CD4-positive, alpha-beta T cell (primary cell): ENCODE results near the gene RBM15. TPM values are rescaled to one million over a fixed set of nuclear protein-coding genes. Genes with fewer than 3 reads are reported as not detected.

Experiments used
- ATAC-seq: fragments of 200-7000 bp; cut with Tn5 transposase; one replicate; pipeline ENCODE4 v1.10.0; 2022; ENCODE audit warnings: mild to moderate bottlenecking; ENCODE audit not compliant: poor library complexity
- CTCF ChIA-PET: fragments of 350-600 bp; sonication (Branson Sonifier 250); formaldehyde crosslinking; loops from one replicate; lab custom pipeline; 2021; ENCODE audit warnings: antibody characterized with exemption, inconsistent platforms; lab: Charles Lee
- POLR2A ChIA-PET: fragments of 350-600 bp; sonication (Branson Sonifier 250); formaldehyde crosslinking; loops from one replicate; lab custom pipeline; 2021; ENCODE audit warnings: antibody characterized with exemption, inconsistent platforms; lab: Charles Lee
- DNase-seq, 14 experiments: peaks; one replicate each; pipeline ENCODE4 v3.0.0-alpha.2; 2013 to 2020; ENCODE audit warnings: mixed read lengths in 2 of 14
- H3K27ac ChIP-seq, 2 donors: one replicate each; pipeline versions ENCODE4 v1.5.1 to v1.7.0; 2013; ENCODE audit warnings: low read length in 2 of 2, low read depth in 1 of 2, mild to moderate bottlenecking in 1 of 2
- H3K27me3 ChIP-seq, 2 experiments: 1 replicate in 1 of 2; 2 replicates in 1 of 2; pipeline versions ENCODE4 v1.6.1 to v1.7.0; 2013; ENCODE audit warnings: low read length in 2 of 2, control low read depth in 1 of 2, mild to moderate bottlenecking in 1 of 2, moderate library complexity in 1 of 2; ENCODE audit not compliant: insufficient read depth in 2 of 2, control insufficient read depth in 1 of 2
- H3K36me3 ChIP-seq: one replicate; pipeline ENCODE4 v1.6.1; 2013; ENCODE audit warnings: low read length, control low read depth; ENCODE audit not compliant: insufficient read depth
- H3K4me1 ChIP-seq: one replicate; pipeline ENCODE4 v1.6.1; 2013; ENCODE audit warnings: low read length, control low read depth; ENCODE audit not compliant: insufficient read depth
- H3K4me3 ChIP-seq: one replicate; pipeline ENCODE4 v1.5.1; 2013; ENCODE audit warnings: mild to moderate bottlenecking, low read length, moderate library complexity
- H3K9me3 ChIP-seq, 2 experiments: 1 replicate in 1 of 2; 2 replicates in 1 of 2; pipeline versions ENCODE4 v1.6.1 to v1.7.0; 2013; ENCODE audit warnings: low read length in 2 of 2, mild to moderate bottlenecking in 2 of 2, control low read depth in 1 of 2, moderate library complexity in 1 of 2; ENCODE audit not compliant: control insufficient read depth in 1 of 2, insufficient read depth in 1 of 2
- H3K27ac Mint-ChIP-seq: one replicate; pipeline ENCODE4 v1.8.0; 2020; ENCODE audit warnings: mixed read lengths
- H3K27me3 Mint-ChIP-seq: one replicate; pipeline ENCODE4 v1.8.0; 2021; ENCODE audit warnings: mixed read lengths
- H3K36me3 Mint-ChIP-seq: one replicate; pipeline ENCODE4 v1.8.0; 2021; ENCODE audit warnings: low read depth, mixed read lengths
- H3K4me1 Mint-ChIP-seq: one replicate; pipeline ENCODE4 v1.8.0; 2021; ENCODE audit warnings: low read depth, mixed read lengths
- H3K4me3 Mint-ChIP-seq: one replicate; pipeline ENCODE4 v1.8.0; 2020; ENCODE audit warnings: mild to moderate bottlenecking, mixed read lengths
- H3K9me3 Mint-ChIP-seq: one replicate; pipeline ENCODE4 v1.8.0; 2020; ENCODE audit warnings: mixed read lengths
- CTCF ChIP-seq: fragments of 200-600 bp; IDR thresholded peaks from one replicate; pipeline ENCODE4 v1.8.0; 2022; ENCODE audit warnings: antibody characterized with exemption, mild to moderate bottlenecking
- intact Hi-C, 2 experiments: fragments of 100-400 bp; cut with DNase I in 1 of 2; cut with micrococcal nuclease in 1 of 2; formaldehyde crosslinking; loops; one replicate each; pipeline versions ENCODE4 v1.15.1 to v1.9.0; 2023 to 2025; cut with DNase I, micrococcal nuclease
- total RNA-seq, 174 experiments: library from RNA in 2 of 174; stranded (reverse) in 2 of 174; gene quantifications; one replicate each; pipeline ENCODE4 v1.2.3 and lab custom pipeline; 2021 to 2026

RBM15 gene
- total RNA-seq, 2 experiments from 2014 or later, result 49.4 to 49.7 TPM

- Mint-ChIP-seq H3K4me1 (no peaks in the 10 kb centered on the region), H3K36me3 (no peaks in the 10 kb centered on the region)
- POLR2A ChIA-PET, result interaction anchor here (0.8 kb wide), 1 partner anchor 10 kb away, joined by 3 read pairs; no protein-coding TSS in a partner anchor
These were observed 10.9 kb upstream of the RBM15 start for GRCh38 chr1:110328274-110328673.

GRCh38 chr1:110328700-110329099, 10.5 kb upstream of the RBM15 start:
- H3K9me3 ChIP-seq, result no peaks in the 10 kb centered on the region
- no peak overlapping the region for H3K27ac Mint-ChIP-seq
- H3K27me3 ChIP-seq, result no peaks in the 10 kb centered on the region
- CTCF ChIA-PET, result interaction anchor here (1.7 kb wide), 1 partner anchor 10 kb away, joined by 4 read pairs; the partner anchor contains the start of gene RBM15
- no peaks in the 10 kb centered on the region for H3K36me3 Mint-ChIP-seq
- POLR2A ChIA-PET, result no interaction called here
- no peak for TF ChIP-seq CTCF
- no peak overlapping the region for H3K4me3 ChIP-seq
- H3K4me1 ChIP-seq, result no peaks in the 10 kb centered on the region
- H3K27me3 Mint-ChIP-seq, result no peaks in the 10 kb centered on the region
- intact Hi-C loops, result no loop called here
- no peak for DNase-seq
- no peaks in the 10 kb centered on the region for H3K9me3 Mint-ChIP-seq
- no peak overlapping the region for H3K4me3 Mint-ChIP-seq
- no peak for ATAC-seq
- no peaks in the 10 kb centered on the region for H3K36me3 ChIP-seq
- no peak overlapping the region for H3K27ac ChIP-seq
- no peaks in the 10 kb centered on the region for H3K4me1 Mint-ChIP-seq

More at GRCh38 chr1:110328274-110328673, 10.9 kb upstream of the RBM15 start:
- Histone ChIP-seq H3K27me3 (no peaks in the 10 kb centered on the region), H3K4me1 (no peaks in the 10 kb centered on the region), H3K27ac (no peak overlapping the region), H3K36me3 (no peaks in the 10 kb centered on the region), H3K9me3 (no peaks in the 10 kb centered on the region), H3K4me3 (no peak overlapping the region)
- H3K9me3 Mint-ChIP-seq, result no peaks in the 10 kb centered on the region
- intact Hi-C loops, result no loop called here
- ATAC-seq, result no peak
- H3K27ac Mint-ChIP-seq, result no peak overlapping the region
- CTCF ChIA-PET, result interaction anchor here (1.7 kb wide), 1 partner anchor 10 kb away, joined by 4 read pairs; the partner anchor contains the start of gene RBM15
- no peak overlapping the region for H3K4me3 Mint-ChIP-seq
- H3K27me3 Mint-ChIP-seq, result no peaks in the 10 kb centered on the region
- TF ChIP-seq CTCF, result no peak
- no peak for DNase-seq

- no peaks in the 10 kb centered on the region for H3K9me3 ChIP-seq
- H3K27me3 Mint-ChIP-seq, result no peaks in the 10 kb centered on the region
- H3K36me3 Mint-ChIP-seq, result peaks cover 11% of the 10 kb centered on the region
- H3K4me3 Mint-ChIP-seq, result no peak overlapping the region
- peaks cover 23% of the 10 kb centered on the region for H3K4me1 Mint-ChIP-seq
- intact Hi-C loops, result no loop called here
- H3K27ac ChIP-seq, result no peak overlapping the region
- H3K27ac Mint-ChIP-seq, result no peak overlapping the region
- ATAC-seq (no peak), DNase-seq (no peak)
- CTCF ChIA-PET, result interaction anchor here (1.3 to 4.8 kb wide), 3 partner anchors 23 to 125 kb away, joined by 5 to 62 read pairs (median 7); partner anchors contain the start of gene KCNC4
- no peak overlapping the region for H3K4me3 ChIP-seq
- peaks cover 13% of the 10 kb centered on the region for H3K4me1 ChIP-seq
- no peak for TF ChIP-seq CTCF
- no peaks in the 10 kb centered on the region for H3K36me3 ChIP-seq
- POLR2A ChIA-PET, result interaction anchor here (7.9 kb wide), 1 partner anchor 125 kb away, joined by 199 read pairs; the partner anchor contains the start of gene KCNC4
- no peaks in the 10 kb centered on the region for H3K9me3 Mint-ChIP-seq
- no peaks in the 10 kb centered on the region for H3K27me3 ChIP-seq
These were observed 3.9 kb upstream of the RBM15 start for GRCh38 chr1:110335265-110335664.
